Right lobe of liver (tissue), 4 donors: ENCODE results near the gene KCNC3.

Experiments
- CTCF ChIP-seq, 4 donors: fragments of 200-600 bp in 3 of 4; fragments of 450-650 bp in 1 of 4; IDR thresholded peaks; one replicate each; pipeline versions ENCODE4 v1.5.1 to v1.8.0; 2016 to 2022; ENCODE audit warnings: antibody characterized with exemption in 4 of 4, mild to moderate bottlenecking in 2 of 4
- POLR2A ChIP-seq: fragments of 450-650 bp; IDR thresholded peaks from one replicate; pipeline ENCODE4 v1.6.1; 2017; ENCODE audit warnings: antibody characterized with exemption, mild to moderate bottlenecking
- donor health status: DM: no; HTN: no; CAD: no.
- donor health status: DM: no; HTN: no; CAD: no.
- donor health status: DM: no; HTN: yes; CAD: no.

GRCh38 chr19:50269653-50270052, 59.5 kb downstream of the KCNC3 start:
- TF ChIP-seq CTCF (IDR thresholded peaks at IDR 0.05): no peak
- no peak for TF ChIP-seq POLR2A
